Measurements from ENCODE around the gene ZBTB20. TPM values are rescaled to one million over a fixed set of nuclear protein-coding genes. Genes with fewer than 3 reads are reported as not detected.

ZBTB20 gene
- total RNA-seq, 4 donors from 2014 or later: 4.1 to 41.8 (median 11.6) TPM

DNA sequence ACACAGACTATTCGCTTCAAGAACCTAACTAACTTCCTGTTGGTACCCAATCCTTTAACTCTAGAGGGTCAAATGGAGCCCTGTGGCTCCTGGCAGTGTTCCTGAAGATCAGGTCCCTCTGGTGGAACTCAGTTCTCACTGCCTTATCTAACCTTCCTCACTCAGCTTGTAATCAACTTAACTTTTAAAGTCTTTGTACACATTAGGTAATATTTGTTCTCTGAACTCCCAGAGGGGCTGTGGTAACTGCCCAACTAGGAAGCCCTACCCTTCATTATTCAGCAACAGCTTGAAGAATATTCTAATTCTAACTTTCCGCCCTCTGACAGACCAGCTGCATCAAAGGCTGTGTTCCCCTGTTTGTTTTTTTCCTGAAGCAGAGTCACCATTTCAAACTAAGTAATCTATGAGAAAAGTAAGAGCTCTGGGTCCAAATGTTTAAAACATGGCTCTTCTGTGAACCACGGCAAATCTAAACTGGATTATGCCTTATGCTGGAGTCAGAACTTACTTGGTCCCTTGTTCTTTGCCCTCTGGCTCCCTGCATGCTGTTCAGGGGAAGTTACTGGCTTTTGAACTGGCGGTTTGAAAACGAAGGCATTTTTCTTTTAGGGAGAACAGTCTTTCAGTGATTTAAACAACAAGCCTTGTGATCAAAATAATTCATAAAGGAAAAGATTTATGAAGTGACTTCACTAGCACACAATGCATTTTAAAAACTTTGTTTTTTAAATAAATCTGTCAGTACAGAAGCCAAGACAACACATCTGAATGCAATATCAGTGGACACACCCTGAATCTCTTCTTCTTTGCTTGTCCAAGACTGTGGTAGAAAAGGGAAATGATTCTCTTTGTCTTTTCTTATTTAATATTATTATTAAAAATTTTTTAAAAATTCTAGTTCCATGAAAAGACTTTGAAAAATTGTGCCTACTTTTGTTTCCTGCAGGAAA lies 487.7 kb downstream of the ZBTB20 start:
- TF ChIP-seq, protein P1, sequence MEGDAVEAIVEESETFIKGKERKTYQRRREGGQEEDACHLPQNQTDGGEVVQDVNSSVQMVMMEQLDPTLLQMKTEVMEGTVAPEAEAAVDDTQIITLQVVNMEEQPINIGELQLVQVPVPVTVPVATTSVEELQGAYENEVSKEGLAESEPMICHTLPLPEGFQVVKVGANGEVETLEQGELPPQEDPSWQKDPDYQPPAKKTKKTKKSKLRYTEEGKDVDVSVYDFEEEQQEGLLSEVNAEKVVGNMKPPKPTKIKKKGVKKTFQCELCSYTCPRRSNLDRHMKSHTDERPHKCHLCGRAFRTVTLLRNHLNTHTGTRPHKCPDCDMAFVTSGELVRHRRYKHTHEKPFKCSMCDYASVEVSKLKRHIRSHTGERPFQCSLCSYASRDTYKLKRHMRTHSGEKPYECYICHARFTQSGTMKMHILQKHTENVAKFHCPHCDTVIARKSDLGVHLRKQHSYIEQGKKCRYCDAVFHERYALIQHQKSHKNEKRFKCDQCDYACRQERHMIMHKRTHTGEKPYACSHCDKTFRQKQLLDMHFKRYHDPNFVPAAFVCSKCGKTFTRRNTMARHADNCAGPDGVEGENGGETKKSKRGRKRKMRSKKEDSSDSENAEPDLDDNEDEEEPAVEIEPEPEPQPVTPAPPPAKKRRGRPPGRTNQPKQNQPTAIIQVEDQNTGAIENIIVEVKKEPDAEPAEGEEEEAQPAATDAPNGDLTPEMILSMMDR (IDR thresholded peaks at IDR 0.05): no peak
- TF ChIP-seq POLR2A (IDR thresholded peaks at IDR 0.05): no peak
- Histone ChIP-seq H3K36me3 (no peaks in the 10 kb centered on the region), H3K27ac (peak overlapping the region in 3 of 4 donors; percentile 64 to 68 (median 67)), H3K27me3 (no peaks in the 10 kb centered on the region), H3K4me1 (peaks cover 0 to 23% (median 0%) of the 10 kb centered on the region in 3 donors), H3K9me3 (no peaks in the 10 kb centered on the region), H3K4me3 (no peak overlapping the region)
- 59 to 60% methylated on average over 5 of the region's 5 CpGs for WGBS, 2 donors
- intact Hi-C loops (cut with DNase I): no loop called here
- DNase-seq: no peak

DNA sequence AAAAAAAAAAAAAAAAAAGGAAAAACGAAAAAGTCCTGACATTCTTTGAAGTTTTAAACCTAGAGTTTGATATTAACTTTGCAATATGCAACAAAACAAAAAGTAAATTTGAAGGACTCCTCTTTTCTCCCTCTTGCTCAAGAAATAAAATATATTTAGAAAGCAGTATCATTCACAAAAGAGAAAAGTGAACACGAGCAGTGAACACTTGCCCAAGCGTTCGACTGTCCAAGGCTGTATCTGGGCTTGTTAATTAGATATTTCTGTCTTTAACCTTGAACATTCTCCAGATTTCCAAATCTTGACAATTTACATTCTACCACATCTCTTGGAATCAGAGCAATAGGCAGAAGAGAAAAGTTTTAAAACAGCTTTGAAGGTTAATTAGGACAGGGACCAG lies 495.5 kb downstream of the ZBTB20 start:
- intact Hi-C loops (cut with DNase I): no loop called here
- H3K4me1 ChIP-seq: peaks cover 0 to 11% (median 0%) of the 10 kb centered on the region in 3 donors
- no peak overlapping the region for H3K4me3 ChIP-seq
- DNase-seq: no peak
- 63 to 72% methylated on average over 4 of the region's 4 CpGs for WGBS, 2 donors
- no peaks in the 10 kb centered on the region for H3K27me3 ChIP-seq
- no peaks in the 10 kb centered on the region for H3K9me3 ChIP-seq
- H3K27ac ChIP-seq: peak overlapping the region in 1 of 4 donors; percentile 16
- no peak for TF ChIP-seq POLR2A (IDR thresholded peaks at IDR 0.05)
- TF ChIP-seq, protein P1 (IDR thresholded peaks at IDR 0.05): no peak
- H3K36me3 ChIP-seq: no peaks in the 10 kb centered on the region

DNA sequence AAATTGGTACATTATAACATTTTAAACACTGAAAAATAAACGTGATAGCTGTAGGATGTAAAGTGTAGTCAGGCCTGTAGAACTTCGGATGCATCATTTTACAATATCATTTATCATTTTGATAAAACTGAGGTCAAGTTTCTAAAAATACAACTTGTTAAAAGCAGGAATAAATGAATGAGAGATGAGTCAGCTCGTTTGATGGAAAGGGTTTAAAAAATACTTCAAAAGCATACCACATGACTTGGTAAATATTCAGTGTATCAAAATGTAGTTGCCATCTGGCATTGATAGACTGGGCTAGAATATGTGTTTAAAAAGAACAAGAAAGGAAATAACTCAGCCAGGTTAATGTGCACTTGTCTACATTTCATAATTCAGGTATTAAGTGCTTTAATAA lies 496.3 kb downstream of the ZBTB20 start:
- H3K4me1 ChIP-seq: peaks cover 0 to 11% (median 0%) of the 10 kb centered on the region in 3 donors
- H3K36me3 ChIP-seq: no peaks in the 10 kb centered on the region
- no peak for DNase-seq
- H3K4me3 ChIP-seq: no peak overlapping the region
- intact Hi-C loops (cut with DNase I): no loop called here
- H3K9me3 ChIP-seq: no peaks in the 10 kb centered on the region
- TF ChIP-seq, protein P1 (IDR thresholded peaks at IDR 0.05): no peak
- H3K27ac ChIP-seq: no peak overlapping the region
- 2 to 12% methylated on average over 3 of the region's 3 CpGs for WGBS, 2 donors
- no peaks in the 10 kb centered on the region for H3K27me3 ChIP-seq

DNA sequence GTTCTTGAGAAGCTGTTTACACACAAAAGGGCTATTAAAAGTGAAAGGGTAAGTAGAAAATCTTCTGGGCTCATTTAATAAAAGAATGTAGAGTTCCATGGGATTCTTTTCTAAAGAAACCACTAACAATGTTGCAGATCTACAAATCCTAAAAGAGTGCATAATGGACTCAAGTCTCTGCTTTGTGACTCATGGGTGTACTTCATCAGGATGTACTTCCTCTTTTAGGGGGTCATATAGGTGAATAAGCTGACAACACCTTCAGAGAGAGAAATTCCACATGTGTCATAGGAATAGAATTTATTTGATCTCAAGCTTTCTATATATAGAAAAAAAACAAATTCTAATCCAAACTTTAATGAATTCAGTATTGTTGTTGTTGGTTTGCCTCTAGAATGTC lies 497.8 kb downstream of the ZBTB20 start:
- TF ChIP-seq, protein P1 (IDR thresholded peaks at IDR 0.05): no peak
- TF ChIP-seq POLR2A (IDR thresholded peaks at IDR 0.05): no peak
- Histone ChIP-seq H3K27me3 (no peaks in the 10 kb centered on the region), H3K36me3 (no peaks in the 10 kb centered on the region), H3K4me3 (no peak overlapping the region), H3K4me1 (peaks cover 0 to 11% (median 0%) of the 10 kb centered on the region in 3 donors), H3K27ac (no peak overlapping the region), H3K9me3 (no peaks in the 10 kb centered on the region)
- DNase-seq: no peak
- intact Hi-C loops (cut with DNase I): no loop called here

DNA sequence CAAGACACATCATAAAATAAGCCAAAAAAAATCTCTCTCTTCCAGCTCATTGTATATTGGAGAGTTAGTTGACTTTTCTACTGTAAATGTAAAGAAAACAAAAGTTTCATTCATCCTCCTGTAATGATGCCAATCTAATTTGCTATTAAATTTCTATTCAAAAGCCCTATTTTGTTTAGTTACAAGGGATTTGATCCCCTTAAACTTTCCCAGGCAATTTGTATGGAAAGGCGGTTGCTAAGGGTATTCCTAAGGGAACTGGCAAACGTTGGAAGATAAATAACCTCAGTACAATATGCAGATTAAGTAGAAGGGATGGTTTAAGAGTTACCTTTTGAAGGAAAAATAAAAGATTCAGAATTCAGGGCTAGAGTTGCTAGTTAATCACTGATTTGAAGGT lies 500.6 kb downstream of the ZBTB20 start:
- H3K27me3 ChIP-seq: no peaks in the 10 kb centered on the region
- WGBS, 2 donors: 69 to 77% methylated on average over 2 of the region's 2 CpGs
- no peak for DNase-seq
- intact Hi-C loops (cut with DNase I): no loop called here
- TF ChIP-seq POLR2A (IDR thresholded peaks at IDR 0.05): no peak
- TF ChIP-seq, protein P1 (IDR thresholded peaks at IDR 0.05): no peak
- no peak overlapping the region for H3K27ac ChIP-seq
- no peak overlapping the region for H3K4me3 ChIP-seq
- H3K9me3 ChIP-seq: no peaks in the 10 kb centered on the region
- H3K4me1 ChIP-seq: peaks cover 0 to 11% (median 0%) of the 10 kb centered on the region in 3 donors
- no peaks in the 10 kb centered on the region for H3K36me3 ChIP-seq
